Hepatocyte (in vitro differentiated cells): ENCODE measurements around the gene ZBTB44.

ENCODE experiments used
- EZH2phosphoT487 ChIP-seq: fragments of 200-600 bp; sonication (generic); IDR thresholded peaks from one replicate; pipeline ENCODE4 v1.6.1; 2018; ENCODE audit warnings: antibody characterized with exemption, mild to moderate bottlenecking, low read depth, moderate library complexity; ENCODE audit not compliant: unreplicated experiment, severe bottlenecking
- TF ChIP-seq, protein P1 (sequence below): fragments of 200-600 bp; sonication (generic); IDR thresholded peaks from 2 replicates; pipeline ENCODE4 v1.5.1; 2016; ENCODE audit warnings: antibody characterized with exemption, mild to moderate bottlenecking; ENCODE audit not compliant: poor library complexity

DNA sequence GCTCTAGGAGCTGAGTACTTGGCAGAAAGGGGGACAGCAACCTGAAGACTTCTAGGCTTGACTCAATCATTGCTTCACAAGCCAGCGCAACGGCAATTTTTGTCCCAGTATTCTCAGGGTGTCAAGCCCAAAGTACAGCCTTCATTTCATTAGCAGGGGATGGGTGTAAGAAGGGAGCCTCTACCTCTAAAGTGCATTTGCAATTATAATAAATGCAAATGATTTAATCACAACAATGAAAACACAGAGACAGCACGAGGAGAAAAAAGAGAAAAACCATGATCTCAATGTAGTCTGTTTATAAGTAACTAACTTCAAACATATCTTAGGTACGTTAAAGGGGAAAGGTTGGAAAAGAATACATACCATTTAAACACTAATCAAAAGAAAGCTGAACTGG lies 34.7 kb downstream of the ZBTB44 start:
- TF ChIP-seq, protein P1, sequence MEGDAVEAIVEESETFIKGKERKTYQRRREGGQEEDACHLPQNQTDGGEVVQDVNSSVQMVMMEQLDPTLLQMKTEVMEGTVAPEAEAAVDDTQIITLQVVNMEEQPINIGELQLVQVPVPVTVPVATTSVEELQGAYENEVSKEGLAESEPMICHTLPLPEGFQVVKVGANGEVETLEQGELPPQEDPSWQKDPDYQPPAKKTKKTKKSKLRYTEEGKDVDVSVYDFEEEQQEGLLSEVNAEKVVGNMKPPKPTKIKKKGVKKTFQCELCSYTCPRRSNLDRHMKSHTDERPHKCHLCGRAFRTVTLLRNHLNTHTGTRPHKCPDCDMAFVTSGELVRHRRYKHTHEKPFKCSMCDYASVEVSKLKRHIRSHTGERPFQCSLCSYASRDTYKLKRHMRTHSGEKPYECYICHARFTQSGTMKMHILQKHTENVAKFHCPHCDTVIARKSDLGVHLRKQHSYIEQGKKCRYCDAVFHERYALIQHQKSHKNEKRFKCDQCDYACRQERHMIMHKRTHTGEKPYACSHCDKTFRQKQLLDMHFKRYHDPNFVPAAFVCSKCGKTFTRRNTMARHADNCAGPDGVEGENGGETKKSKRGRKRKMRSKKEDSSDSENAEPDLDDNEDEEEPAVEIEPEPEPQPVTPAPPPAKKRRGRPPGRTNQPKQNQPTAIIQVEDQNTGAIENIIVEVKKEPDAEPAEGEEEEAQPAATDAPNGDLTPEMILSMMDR, result no peak
- no peak for TF ChIP-seq EZH2phosphoT487
